HCT116 (cell line): ENCODE measurements around the gene CCDC187. TPM values are rescaled to one million over a fixed set of nuclear protein-coding genes. Genes with fewer than 3 reads are reported as not detected.

Experiments used
- ATAC-seq: fragments of 200-7000 bp; cut with Tn5 transposase; 2 replicates; pipeline ENCODE4 v1.9.1; 2020; ENCODE audit warnings: mild to moderate bottlenecking, moderate library complexity
- BruUV-seq: library from RNA; stranded (reverse); fragments of 400-500 nt; replicated peaks from 2 replicates; lab custom pipeline; 2021; lab: Mats Ljungman, UMichigan
- CTCF ChIA-PET: fragments of 300-600 bp; sonication (Branson Sonifier 250); formaldehyde crosslinking; loops from one replicate; lab custom pipeline; 2021; ENCODE audit warnings: antibody characterized with exemption; lab: Charles Lee
- POLR2A ChIA-PET: fragments of 300-600, 350-600 bp; sonication (Branson Sonifier 250); formaldehyde crosslinking; loops from one replicate; lab custom pipeline; 2021; ENCODE audit warnings: antibody characterized with exemption; lab: Charles Lee
- RAD21 ChIA-PET, 2 experiments: fragments of 300-600 bp; sonication (Branson Sonifier 250); formaldehyde crosslinking; loops; one replicate each; lab custom pipeline; 2023; ENCODE audit warnings: low total read pairs in 2 of 2; ENCODE audit not compliant: uncharacterized antibody in 2 of 2, unreplicated experiment in 2 of 2, low non-redundant PET in 1 of 2; lab: Charles Lee
- DNase-seq: peaks from one replicate; pipeline ENCODE4 v3.0.0-alpha.2; 2010; ENCODE audit warnings: low read depth, low spot score
- H2AFZ ChIP-seq: fragments of 200-600 bp; shearing (Covaris generic), sonication (generic); 2 replicates; pipeline ENCODE4 v1.6.1; 2017; ENCODE audit warnings: low read depth, mixed run types, mixed read lengths, antibody characterized with exemption, low read length; ENCODE audit not compliant: poor library complexity, severe bottlenecking
- H3K27ac ChIP-seq: 2 replicates; pipeline ENCODE4 v1.5.1; 2012; ENCODE audit warnings: low read depth, low read length
- H3K27me3 ChIP-seq: fragments of 200-600 bp; sonication (generic); 2 replicates; pipeline ENCODE4 v1.6.1; 2016; ENCODE audit warnings: mixed run types, low read length, mixed read lengths; ENCODE audit not compliant: insufficient read depth
- H3K36me3 ChIP-seq, 2 experiments: fragments of 200-500 bp in 1 of 2; fragments of 200-600 bp in 1 of 2; sonication (Bioruptor generic) in 1 of 2; sonication (generic) in 1 of 2; 2 replicates each; pipeline versions ENCODE4 v1.5.1 to v1.6.1; 2014 to 2016; ENCODE audit warnings: low read length in 2 of 2, inconsistent platforms in 1 of 2, mixed read lengths in 1 of 2, mixed run types in 1 of 2; ENCODE audit not compliant: insufficient read depth in 2 of 2, control insufficient read depth in 1 of 2
- H3K4me1 ChIP-seq, 2 experiments: fragments of 200-600 bp in 1 of 2; sonication (generic) in 1 of 2; 2 replicates each; pipeline versions ENCODE4 v1.5.1 to v1.6.1; 2012 to 2017; ENCODE audit warnings: low read length in 2 of 2, inconsistent platforms in 1 of 2, mild to moderate bottlenecking in 1 of 2, mixed read lengths in 1 of 2, mixed run types in 1 of 2, moderate library complexity in 1 of 2; ENCODE audit not compliant: insufficient read depth in 2 of 2, control insufficient read depth in 1 of 2
- H3K4me2 ChIP-seq: fragments of 200-600 bp; sonication (generic); 2 replicates; pipeline ENCODE4 v1.6.1; 2017; ENCODE audit warnings: mixed run types, low read length, mixed read lengths
- H3K4me3 ChIP-seq, 2 experiments: fragments of 200-600 bp in 1 of 2; sonication (generic) in 1 of 2; replicated peaks in 1 of 2; 2 replicates each; pipeline ENCODE4 v1.5.1; 2011 to 2016; ENCODE audit warnings: low read length in 2 of 2, control low read depth in 1 of 2, low read depth in 1 of 2, mild to moderate bottlenecking in 1 of 2, mixed read lengths in 1 of 2, mixed run types in 1 of 2
- H3K79me2 ChIP-seq: fragments of 200-600 bp; sonication (generic); 2 replicates; pipeline ENCODE4 v1.6.1; 2017; ENCODE audit warnings: mild to moderate bottlenecking, mixed run types, low read length, moderate library complexity, mixed read lengths; ENCODE audit not compliant: insufficient read depth
- H3K9ac ChIP-seq: fragments of 200-600 bp; sonication (generic); 2 replicates; pipeline ENCODE4 v1.6.1; 2016; ENCODE audit warnings: low read length, mixed read lengths
- H3K9me2 ChIP-seq: fragments of 200-600 bp; sonication (generic), shearing (Covaris generic); 2 replicates; pipeline ENCODE4 v1.6.1; 2017; ENCODE audit warnings: mixed run types, mild to moderate bottlenecking, moderate library complexity; ENCODE audit not compliant: insufficient read depth
- H3K9me3 ChIP-seq, 2 experiments: fragments of 200-500 bp in 1 of 2; fragments of 200-600 bp in 1 of 2; sonication (Bioruptor generic) in 1 of 2; sonication (generic) in 1 of 2; 2 replicates each; pipeline ENCODE4 v1.6.1; 2014 to 2017; ENCODE audit warnings: low read length in 2 of 2, mixed read lengths in 2 of 2, inconsistent platforms in 1 of 2, low read depth in 1 of 2, mild to moderate bottlenecking in 1 of 2, mixed run types in 1 of 2, moderate library complexity in 1 of 2; ENCODE audit not compliant: control insufficient read depth in 1 of 2, insufficient read depth in 1 of 2
- H4K20me1 ChIP-seq: fragments of 200-600 bp; sonication (generic), shearing (Covaris generic); 2 replicates; pipeline ENCODE4 v1.6.1; 2017; ENCODE audit warnings: mixed run types, mild to moderate bottlenecking, moderate library complexity; ENCODE audit not compliant: insufficient read depth
- CBX3 ChIP-seq: IDR thresholded peaks from 2 replicates; pipeline ENCODE4 v1.6.1; 2012; ENCODE audit warnings: low read depth
- CEBPB ChIP-seq: IDR thresholded peaks from 2 replicates; pipeline ENCODE4 v1.6.1; 2012; ENCODE audit warnings: low read depth
- EGR1 ChIP-seq: IDR thresholded peaks from 2 replicates; pipeline ENCODE4 v1.6.1; 2012; ENCODE audit warnings: low read depth
- EZH2 ChIP-seq: fragments of 200-600 bp; sonication (generic); IDR thresholded peaks from 2 replicates; pipeline ENCODE4 v1.6.1; 2017; ENCODE audit warnings: antibody characterized with exemption, mixed run types
- EZH2phosphoT487 ChIP-seq: fragments of 200-600 bp; IDR thresholded peaks from 2 replicates; pipeline ENCODE4 v1.6.1; 2018; ENCODE audit warnings: antibody characterized with exemption, borderline replicate concordance
- FOSL1 ChIP-seq: IDR thresholded peaks from 2 replicates; pipeline ENCODE4 v1.6.1; 2012; ENCODE audit warnings: low read depth
- RAD21 ChIP-seq: IDR thresholded peaks from 2 replicates; pipeline ENCODE4 v1.6.1; 2012; ENCODE audit warnings: low read depth, mild to moderate bottlenecking
- SIN3A ChIP-seq: IDR thresholded peaks from 2 replicates; pipeline ENCODE4 v1.6.1; 2012; ENCODE audit warnings: low read depth
- intact Hi-C: fragments of 100-400 bp; cut with micrococcal nuclease; formaldehyde crosslinking; loops from 2 replicates; pipeline ENCODE4 v1.10.0; 2022
- total RNA-seq: library from RNA; stranded (reverse); gene quantifications from one replicate; pipeline ENCODE4 v1.2.1, GENCODE V29; 2021; ENCODE audit not compliant: unreplicated experiment
- TF ChIP-seq, protein P1 (sequence below): IDR thresholded peaks from 2 replicates; pipeline ENCODE4 v1.6.1; 2012
- TF ChIP-seq, protein P2 (sequence below): IDR thresholded peaks from 2 replicates; pipeline ENCODE4 v1.6.1; 2011; ENCODE audit warnings: mild to moderate bottlenecking, low read length, moderate library complexity; ENCODE audit not compliant: insufficient replicate concordance; ENCODE audit errors: extremely low read depth

Gene CCDC187
- total RNA-seq, 1 experiment from 2014 or later = 4.6 TPM

DNA sequence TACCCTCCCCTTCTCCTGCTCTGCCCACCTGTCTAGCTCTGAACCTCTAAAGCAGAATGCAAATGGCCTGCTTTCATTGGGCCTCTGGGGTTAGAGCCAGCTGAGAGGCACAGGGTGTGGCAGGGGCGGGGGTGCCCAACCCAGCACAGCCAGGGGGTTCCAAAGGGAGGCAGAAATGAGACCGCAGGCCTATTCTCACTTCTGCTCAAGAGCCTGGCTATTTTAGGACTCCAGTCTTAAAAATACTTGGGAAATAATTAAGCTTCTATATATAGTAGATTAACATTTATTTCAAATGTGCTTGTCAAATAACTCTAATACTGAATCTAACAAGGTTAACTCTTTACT, 63.9 kb downstream of the CCDC187 start:
- RAD21 ChIA-PET = no interaction called here
- H2AFZ ChIP-seq = no peak overlapping the region
- H3K27me3 ChIP-seq = no peaks in the 10 kb centered on the region
- H3K4me1 ChIP-seq = peaks cover 11 to 17% of the 10 kb centered on the region in 2 experiments
- no peak overlapping the region for H3K4me3 ChIP-seq
- BruUV-seq = no TSS peak
- DNase-seq (no peak), ATAC-seq (no peak)
- H3K9me3 ChIP-seq = no peaks in the 10 kb centered on the region
- no peak for TF ChIP-seq EZH2phosphoT487
- TF ChIP-seq FOSL1 = no peak
- no peak for TF ChIP-seq SIN3A
- TF ChIP-seq, protein P1, sequence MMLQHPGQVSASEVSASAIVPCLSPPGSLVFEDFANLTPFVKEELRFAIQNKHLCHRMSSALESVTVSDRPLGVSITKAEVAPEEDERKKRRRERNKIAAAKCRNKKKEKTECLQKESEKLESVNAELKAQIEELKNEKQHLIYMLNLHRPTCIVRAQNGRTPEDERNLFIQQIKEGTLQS = no peak
- TF ChIP-seq, protein P2, sequence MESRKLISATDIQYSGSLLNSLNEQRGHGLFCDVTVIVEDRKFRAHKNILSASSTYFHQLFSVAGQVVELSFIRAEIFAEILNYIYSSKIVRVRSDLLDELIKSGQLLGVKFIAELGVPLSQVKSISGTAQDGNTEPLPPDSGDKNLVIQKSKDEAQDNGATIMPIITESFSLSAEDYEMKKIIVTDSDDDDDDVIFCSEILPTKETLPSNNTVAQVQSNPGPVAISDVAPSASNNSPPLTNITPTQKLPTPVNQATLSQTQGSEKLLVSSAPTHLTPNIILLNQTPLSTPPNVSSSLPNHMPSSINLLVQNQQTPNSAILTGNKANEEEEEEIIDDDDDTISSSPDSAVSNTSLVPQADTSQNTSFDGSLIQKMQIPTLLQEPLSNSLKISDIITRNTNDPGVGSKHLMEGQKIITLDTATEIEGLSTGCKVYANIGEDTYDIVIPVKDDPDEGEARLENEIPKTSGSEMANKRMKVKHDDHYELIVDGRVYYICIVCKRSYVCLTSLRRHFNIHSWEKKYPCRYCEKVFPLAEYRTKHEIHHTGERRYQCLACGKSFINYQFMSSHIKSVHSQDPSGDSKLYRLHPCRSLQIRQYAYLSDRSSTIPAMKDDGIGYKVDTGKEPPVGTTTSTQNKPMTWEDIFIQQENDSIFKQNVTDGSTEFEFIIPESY = no peak
- TF ChIP-seq EZH2 = no peak
- no peak for TF ChIP-seq EGR1
- TF ChIP-seq CEBPB = no peak
- TF ChIP-seq CBX3 = no peak
- no peak for TF ChIP-seq RAD21
- intact Hi-C loops = no loop called here
- POLR2A ChIA-PET = interaction anchor here (1.4 kb wide), 1 partner anchor 27 kb away, joined by 3 read pairs; no protein-coding TSS in a partner anchor
- H4K20me1 ChIP-seq = peaks cover 7% of the 10 kb centered on the region; the same call in 1 of the 2 replicates
- no peak overlapping the region for H3K9ac ChIP-seq
- peaks cover 92% of the 10 kb centered on the region for H3K79me2 ChIP-seq
- peaks cover 2 to 24% of the 10 kb centered on the region in 2 experiments; a peak in 1 of 4 replicates for H3K36me3 ChIP-seq
- no peak overlapping the region for H3K4me2 ChIP-seq
- CTCF ChIA-PET = no interaction called here
- no peaks in the 10 kb centered on the region for H3K9me2 ChIP-seq
- no peak overlapping the region for H3K27ac ChIP-seq
